Mesendoderm (in vitro differentiated cells): ENCODE measurements around the gene GNS.

Experiments
- DNase-seq: peaks from one replicate; pipeline ENCODE4 v3.0.0; 2013
- H2AK5ac ChIP-seq: 2 replicates; pipeline ENCODE4 v1.6.1; 2013; ENCODE audit warnings: low read length, inconsistent platforms
- H2BK120ac ChIP-seq: 2 replicates; pipeline ENCODE4 v1.6.1; 2013; ENCODE audit warnings: low read depth, mild to moderate bottlenecking, low read length, moderate library complexity, mixed read lengths
- H2BK15ac ChIP-seq: replicated peaks from 2 replicates; pipeline ENCODE4 v1.6.1; 2013; ENCODE audit warnings: low read depth, mild to moderate bottlenecking, moderate library complexity
- H2BK5ac ChIP-seq: 2 replicates; pipeline ENCODE4 v1.6.1; 2013; ENCODE audit warnings: low read length, inconsistent platforms
- H3K18ac ChIP-seq: 2 replicates; pipeline ENCODE4 v1.6.1; 2013; ENCODE audit warnings: mild to moderate bottlenecking, low read length, mixed read lengths
- H3K23ac ChIP-seq: one replicate; pipeline ENCODE4 v1.6.1; 2013; ENCODE audit warnings: low read length
- H3K27ac ChIP-seq: 2 replicates; pipeline ENCODE4 v1.5.1; 2013; ENCODE audit warnings: low read depth, mild to moderate bottlenecking, inconsistent platforms, low read length, moderate library complexity
- H3K27me3 ChIP-seq: 2 replicates; pipeline ENCODE4 v1.6.1; 2013; ENCODE audit warnings: low read length, control low read depth, mild to moderate bottlenecking, inconsistent platforms; ENCODE audit not compliant: insufficient read depth, poor library complexity
- H3K36me3 ChIP-seq: 2 replicates; pipeline ENCODE4 v1.6.1; 2013; ENCODE audit warnings: low read length, inconsistent platforms; ENCODE audit not compliant: control insufficient read depth, insufficient read depth
- H3K4ac ChIP-seq: one replicate; pipeline ENCODE4 v1.6.1; 2013; ENCODE audit warnings: low read depth, mild to moderate bottlenecking, low read length, moderate library complexity
- H3K4me1 ChIP-seq: 2 replicates; pipeline ENCODE4 v1.6.1; 2013; ENCODE audit warnings: low read depth, low read length, inconsistent platforms; ENCODE audit not compliant: control insufficient read depth
- H3K4me2 ChIP-seq: 2 replicates; pipeline ENCODE4 v1.6.1; 2013; ENCODE audit warnings: low read length
- H3K4me3 ChIP-seq: 2 replicates; pipeline ENCODE4 v1.5.1; 2013; ENCODE audit warnings: mild to moderate bottlenecking, low read length
- H3K56ac ChIP-seq: one replicate; pipeline ENCODE4 v1.6.1; 2013; ENCODE audit warnings: low read length
- H3K79me1 ChIP-seq: 2 replicates; pipeline ENCODE4 v1.6.1; 2013; ENCODE audit warnings: low read length, inconsistent platforms
- H3K79me2 ChIP-seq: 2 replicates; pipeline ENCODE4 v1.6.1; 2013; ENCODE audit warnings: mild to moderate bottlenecking, low read length; ENCODE audit not compliant: control insufficient read depth, insufficient read depth
- H3K9ac ChIP-seq: 2 replicates; pipeline ENCODE4 v1.6.1; 2013; ENCODE audit warnings: low read length, inconsistent platforms
- H4K5ac ChIP-seq: one replicate; pipeline ENCODE4 v1.6.1; 2013; ENCODE audit warnings: low read length
- H4K8ac ChIP-seq: one replicate; pipeline ENCODE4 v1.6.1; 2013; ENCODE audit warnings: low read depth, mild to moderate bottlenecking, control low read depth, low read length, moderate library complexity
- WGBS: extraction: QIAGEN DNeasy Blood & Tissue Kit; methylation state at CpG from one replicate; pipeline ENCODE4 v1.1.7; 2013; ENCODE audit warnings: low lambda C conversion rate, missing lambda C conversion rate; ENCODE audit not compliant: insufficient coverage; ENCODE audit errors: extremely low coverage; 5-methylcytosine and 5-hydroxymethylcytosine counted together

The GNS gene

GRCh38 chr12:64669270-64669842 lies 89.8 kb downstream of the GNS start:
- peak overlapping the region; percentile 72 for H3K4ac ChIP-seq
- H3K23ac ChIP-seq = no peak overlapping the region
- no peak overlapping the region for H3K4me3 ChIP-seq
- WGBS = no CpG with 5 or more reads among the region's 10 CpGs
- no peak overlapping the region for H2BK120ac ChIP-seq
- H4K5ac ChIP-seq = no peak overlapping the region
- H3K4me2 ChIP-seq = no peak overlapping the region
- H3K56ac ChIP-seq = peak overlapping the region; percentile 38
- no peak for DNase-seq
- peaks cover 28% of the 10 kb centered on the region for H3K79me2 ChIP-seq
- H3K36me3 ChIP-seq = no peaks in the 10 kb centered on the region
- H3K4me1 ChIP-seq = peaks cover 31% of the 10 kb centered on the region
- peaks cover 18% of the 10 kb centered on the region for H3K79me1 ChIP-seq
- H2BK15ac ChIP-seq = no peak overlapping the region
- no peaks in the 10 kb centered on the region for H3K27me3 ChIP-seq
- peak overlapping the region; percentile 51 for H3K27ac ChIP-seq
- peak overlapping the region; percentile 69 for H3K18ac ChIP-seq
- no peak overlapping the region for H3K9ac ChIP-seq
- H2BK5ac ChIP-seq = no peak overlapping the region
- H2AK5ac ChIP-seq = no peak overlapping the region
- no peak overlapping the region for H4K8ac ChIP-seq

DNA sequence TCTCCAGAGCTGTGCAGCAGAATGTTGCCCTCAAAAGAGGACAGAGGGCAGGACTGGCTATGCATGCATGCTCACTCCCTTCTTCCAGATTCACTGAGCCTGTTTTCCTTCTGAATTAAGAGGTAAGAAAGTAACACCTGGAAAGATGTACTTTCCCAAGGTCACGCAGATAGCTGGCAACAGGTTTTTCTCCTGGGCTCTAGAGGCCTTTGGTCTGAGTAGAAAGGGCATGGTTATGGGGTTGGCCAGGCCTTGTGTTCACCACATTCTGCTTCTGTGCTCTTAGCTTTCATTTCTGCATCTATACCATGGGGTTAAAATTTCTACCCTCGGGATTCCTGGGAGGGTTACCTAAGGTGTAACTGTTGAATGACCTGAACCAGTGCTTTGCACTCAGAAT lies 91.4 kb downstream of the GNS start:
- Histone ChIP-seq H3K56ac (no peak overlapping the region), H4K5ac (no peak overlapping the region), H3K9ac (no peak overlapping the region), H2BK120ac (no peak overlapping the region), H3K4ac (no peak overlapping the region), H4K8ac (no peak overlapping the region), H2BK15ac (peak overlapping the region; percentile 62), H3K27me3 (no peaks in the 10 kb centered on the region), H3K79me2 (peaks cover 26% of the 10 kb centered on the region), H3K4me2 (no peak overlapping the region), H2AK5ac (no peak overlapping the region), H3K4me3 (no peak overlapping the region), H3K36me3 (no peaks in the 10 kb centered on the region), H2BK5ac (no peak overlapping the region), H3K4me1 (peaks cover 27% of the 10 kb centered on the region), H3K23ac (no peak overlapping the region), H3K79me1 (peaks cover 19% of the 10 kb centered on the region), H3K18ac (no peak overlapping the region), H3K27ac (no peak overlapping the region)
- WGBS = no CpG with 5 or more reads among the region's 2 CpGs
- no peak for DNase-seq

- Histone ChIP-seq H3K27me3 (no peaks in the 10 kb centered on the region), H3K4ac (no peak overlapping the region), H3K79me1 (peaks cover 20% of the 10 kb centered on the region), H3K36me3 (no peaks in the 10 kb centered on the region), H4K8ac (no peak overlapping the region), H3K56ac (no peak overlapping the region), H2BK15ac (peak overlapping the region; percentile 85), H3K4me2 (no peak overlapping the region), H3K18ac (peak overlapping the region; percentile 94), H3K79me2 (peaks cover 26% of the 10 kb centered on the region), H3K4me3 (no peak overlapping the region), H3K23ac (no peak overlapping the region), H4K5ac (no peak overlapping the region), H2BK5ac (no peak overlapping the region), H3K27ac (no peak overlapping the region), H2AK5ac (no peak overlapping the region), H2BK120ac (no peak overlapping the region), H3K9ac (no peak overlapping the region), H3K4me1 (peaks cover 24% of the 10 kb centered on the region)
- no CpG with 5 or more reads among the region's 3 CpGs for WGBS
- DNase-seq = no peak
Observed at GRCh38 chr12:64666054-64666914, 92.9 kb downstream of the GNS start.

DNA sequence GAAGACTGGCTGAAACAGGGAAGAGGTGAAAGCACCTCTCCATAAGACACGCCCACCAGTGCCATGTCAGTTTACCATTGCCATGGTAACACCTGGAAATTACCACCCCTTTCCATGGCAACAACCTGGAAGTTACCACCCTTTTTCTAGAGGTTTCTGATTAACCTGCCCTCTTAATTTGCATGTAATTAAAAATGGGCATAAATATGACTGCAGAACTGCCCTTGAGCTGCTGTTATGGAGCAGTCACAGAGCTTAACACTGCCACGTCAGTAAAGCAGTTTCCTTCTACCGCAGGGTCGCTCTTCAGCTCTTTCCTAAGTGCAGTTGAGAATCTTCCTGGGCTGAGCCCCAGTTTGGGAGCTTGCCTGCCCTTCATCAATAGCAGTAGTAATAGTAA lies 93.7 kb downstream of the GNS start:
- H2AK5ac ChIP-seq = no peak overlapping the region
- H3K79me1 ChIP-seq = peaks cover 20% of the 10 kb centered on the region
- no peak overlapping the region for H4K5ac ChIP-seq
- no peak overlapping the region for H3K9ac ChIP-seq
- no peak overlapping the region for H3K27ac ChIP-seq
- DNase-seq = peak; percentile 82
- no peak overlapping the region for H3K56ac ChIP-seq
- H3K27me3 ChIP-seq = no peaks in the 10 kb centered on the region
- peaks cover 17% of the 10 kb centered on the region for H3K4me1 ChIP-seq
- no CpG with 5 or more reads among the region's 4 CpGs for WGBS
- no peak overlapping the region for H3K23ac ChIP-seq
- no peak overlapping the region for H4K8ac ChIP-seq
- H3K18ac ChIP-seq = no peak overlapping the region
- no peak overlapping the region for H2BK120ac ChIP-seq
- no peak overlapping the region for H3K4me2 ChIP-seq
- H2BK5ac ChIP-seq = no peak overlapping the region
- H3K4ac ChIP-seq = no peak overlapping the region
- no peaks in the 10 kb centered on the region for H3K36me3 ChIP-seq
- no peak overlapping the region for H2BK15ac ChIP-seq
- H3K79me2 ChIP-seq = peaks cover 31% of the 10 kb centered on the region
- H3K4me3 ChIP-seq = no peak overlapping the region
